ENCODE data around the gene ABCC5.

ABCC5 gene

DNA sequence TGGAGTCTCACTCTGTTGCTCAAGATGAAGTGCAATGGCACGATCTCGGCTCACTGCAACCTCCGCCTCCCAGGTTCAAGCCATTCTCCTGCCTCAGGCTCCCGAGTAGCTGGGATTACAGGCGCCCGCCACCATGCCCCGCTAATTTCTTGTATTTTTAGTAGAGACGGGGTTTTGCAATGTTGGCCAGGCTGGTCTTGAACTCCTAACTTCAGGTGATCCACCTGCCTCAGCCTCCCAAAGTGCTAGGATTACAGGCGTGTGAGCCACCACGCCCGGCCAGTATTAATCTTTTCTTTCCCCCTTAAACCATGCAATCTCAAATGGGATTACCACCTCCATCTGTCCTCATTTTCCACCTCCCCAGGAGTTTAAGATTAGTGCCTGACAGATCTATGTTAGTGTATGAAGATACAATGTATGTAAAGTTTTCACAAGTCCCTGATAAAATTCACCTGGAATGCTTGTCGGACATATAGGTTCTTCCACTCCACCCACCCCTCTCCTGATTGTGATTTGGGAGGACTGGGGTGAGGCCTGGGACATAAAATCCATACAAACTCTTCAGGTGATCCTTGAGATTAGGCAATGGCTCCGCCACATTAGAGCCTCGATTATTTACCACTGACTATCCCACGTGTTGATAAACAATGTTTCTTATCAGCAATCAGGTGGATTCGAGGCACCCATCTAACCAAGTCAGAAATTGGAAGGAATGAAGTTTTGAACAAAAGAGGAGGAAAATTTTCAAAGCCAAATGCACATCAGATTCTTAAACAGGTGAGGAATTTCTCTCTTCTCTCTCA lies 134.2 kb downstream of the ABCC5 start:
- WGBS: 83% methylated on average over 14 of the region's 16 CpGs
- no peak overlapping the region for H2BK120ac ChIP-seq (ENCODE audit: low read depth, low read length)

GRCh38 chr3:183880121-183880520 lies 137.6 kb downstream of the ABCC5 start:
- H4K91ac ChIP-seq (ENCODE audit: low read length): no peak overlapping the region
- H3K14ac ChIP-seq (ENCODE audit: low read length in 2 of 2): no peak overlapping the region
- peaks cover 4% of the 10 kb centered on the region for H3K4me1 ChIP-seq (ENCODE audit: control insufficient read depth, insufficient read depth, low read depth, low read length)
- H3K18ac ChIP-seq (ENCODE audit: low read depth in 1 of 2, low read length in 2 of 2): no peak overlapping the region
- H3K27me3 ChIP-seq (ENCODE audit: control insufficient read depth in 1 of 2, insufficient read depth in 1 of 2, low read length in 2 of 2): no peaks in the 10 kb centered on the region
- no peak overlapping the region for H2BK12ac ChIP-seq (ENCODE audit: low read length in 2 of 2)
- H3K4me3 ChIP-seq (ENCODE audit: insufficient read depth in 1 of 2, low read depth in 1 of 2, low read length in 2 of 2): no peak overlapping the region
- H3K36me3 ChIP-seq (ENCODE audit: control insufficient read depth in 1 of 2, insufficient read depth in 2 of 2, low read depth in 1 of 2, low read length in 2 of 2): peaks cover 8 to 16% of the 10 kb centered on the region in 2 experiments
- no peak overlapping the region for H3K27ac ChIP-seq (ENCODE audit: low read length, poor library complexity, severe bottlenecking)
- H3K79me1 ChIP-seq (replicated peaks; ENCODE audit: low read length, poor library complexity, severe bottlenecking): peaks cover 12% of the 10 kb centered on the region
- no peak overlapping the region for H3K9ac ChIP-seq (ENCODE audit: low read length)
- no peak overlapping the region for H2BK15ac ChIP-seq (ENCODE audit: low read depth, poor library complexity, severe bottlenecking)
- no peak overlapping the region for H3K4me2 ChIP-seq (ENCODE audit: low read length, poor library complexity, severe bottlenecking)
- H4K8ac ChIP-seq (ENCODE audit: low read length): no peak overlapping the region
- no peak overlapping the region for H3K23ac ChIP-seq (ENCODE audit: low read length in 2 of 2)
- H2BK120ac ChIP-seq (ENCODE audit: low read depth, low read length): no peak overlapping the region
- H2AK5ac ChIP-seq (ENCODE audit: low read length, severe bottlenecking): no peak overlapping the region
- H2BK5ac ChIP-seq (ENCODE audit: low read depth, low read length, poor library complexity, severe bottlenecking): no peak overlapping the region
- H2AFZ ChIP-seq (ENCODE audit: low read depth, low read length): no peak overlapping the region
- no peaks in the 10 kb centered on the region for H3K9me3 ChIP-seq (ENCODE audit: control insufficient read depth, low read length)
- 98% methylated on average over 9 of the region's 9 CpGs for whole genome bisulfite sequencing
- H3K4ac ChIP-seq (ENCODE audit: low read depth in 1 of 2, low read length in 2 of 2): no peak overlapping the region
- no peak for DNase-seq

More for the DNA sequence above, 134.2 kb downstream of the ABCC5 start:
- H4K91ac ChIP-seq (ENCODE audit: low read length): no peak overlapping the region
- H3K27me3 ChIP-seq (ENCODE audit: control insufficient read depth in 1 of 2, insufficient read depth in 1 of 2, low read length in 2 of 2): peaks cover 5% of the 10 kb centered on the region in 2 experiments
- H3K36me3 ChIP-seq (ENCODE audit: control insufficient read depth in 1 of 2, insufficient read depth in 2 of 2, low read depth in 1 of 2, low read length in 2 of 2): peaks cover 0 to 7% of the 10 kb centered on the region in 2 experiments
- H2AK5ac ChIP-seq (ENCODE audit: low read length, severe bottlenecking): no peak overlapping the region
- H3K4ac ChIP-seq (ENCODE audit: low read depth in 1 of 2, low read length in 2 of 2): no peak overlapping the region
- H2AFZ ChIP-seq (ENCODE audit: low read depth, low read length): no peak overlapping the region
- H3K4me2 ChIP-seq (ENCODE audit: low read length, poor library complexity, severe bottlenecking): peak overlapping the region; percentile 77
- peaks cover 8% of the 10 kb centered on the region for H3K79me1 ChIP-seq (replicated peaks; ENCODE audit: low read length, poor library complexity, severe bottlenecking)
- H3K14ac ChIP-seq (ENCODE audit: low read length in 2 of 2): no peak overlapping the region
- H3K9ac ChIP-seq (ENCODE audit: low read length): peak overlapping the region; percentile 91
- no peak overlapping the region for H2BK5ac ChIP-seq (ENCODE audit: low read depth, low read length, poor library complexity, severe bottlenecking)
- no peak overlapping the region for H3K23ac ChIP-seq (ENCODE audit: low read length in 2 of 2)
- DNase-seq: no peak
- H3K4me3 ChIP-seq (ENCODE audit: insufficient read depth in 1 of 2, low read depth in 1 of 2, low read length in 2 of 2): peak overlapping the region in 1 of 2 experiments; percentile 97
- no peak overlapping the region for H2BK15ac ChIP-seq (ENCODE audit: low read depth, poor library complexity, severe bottlenecking)
- no peak overlapping the region for H3K18ac ChIP-seq (ENCODE audit: low read depth in 1 of 2, low read length in 2 of 2)
- H4K8ac ChIP-seq (ENCODE audit: low read length): no peak overlapping the region
- peaks cover 5% of the 10 kb centered on the region for H3K4me1 ChIP-seq (ENCODE audit: control insufficient read depth, insufficient read depth, low read depth, low read length)
- no peak overlapping the region for H2BK12ac ChIP-seq (ENCODE audit: low read length in 2 of 2)
- no peaks in the 10 kb centered on the region for H3K9me3 ChIP-seq (ENCODE audit: control insufficient read depth, low read length)
- H3K27ac ChIP-seq (ENCODE audit: low read length, poor library complexity, severe bottlenecking): no peak overlapping the region

DNA sequence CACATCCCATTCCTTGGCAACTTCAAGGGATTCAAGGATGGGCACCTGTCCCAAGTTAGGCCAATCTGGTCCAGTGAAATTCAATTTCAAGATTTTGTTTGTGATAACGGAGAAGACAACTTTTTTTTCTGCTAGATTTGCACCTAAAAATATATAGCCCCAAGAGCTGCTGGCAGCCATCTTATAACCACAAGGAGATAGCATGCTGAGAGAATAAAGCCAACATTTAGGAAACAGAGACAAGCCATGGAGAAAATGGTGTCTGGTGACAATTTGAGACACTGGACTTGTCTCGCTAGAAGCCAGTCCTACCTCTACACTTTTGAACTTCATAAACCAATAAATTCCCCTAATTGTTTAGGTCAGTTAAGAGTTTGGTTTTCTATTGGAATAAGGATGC lies 138.4 kb downstream of the ABCC5 start:
- Histone ChIP-seq H3K9me3 (ENCODE audit: control insufficient read depth, low read length) (no peaks in the 10 kb centered on the region), H2BK120ac (ENCODE audit: low read depth, low read length) (no peak overlapping the region), H3K14ac (ENCODE audit: low read length in 2 of 2) (no peak overlapping the region), H3K4ac (ENCODE audit: low read depth in 1 of 2, low read length in 2 of 2) (no peak overlapping the region), H4K8ac (ENCODE audit: low read length) (no peak overlapping the region), H4K91ac (ENCODE audit: low read length) (no peak overlapping the region), H3K4me2 (ENCODE audit: low read length, poor library complexity, severe bottlenecking) (no peak overlapping the region), H3K27ac (ENCODE audit: low read length, poor library complexity, severe bottlenecking) (no peak overlapping the region), H2AFZ (ENCODE audit: low read depth, low read length) (no peak overlapping the region), H3K9ac (ENCODE audit: low read length) (no peak overlapping the region), H3K4me3 (ENCODE audit: insufficient read depth in 1 of 2, low read depth in 1 of 2, low read length in 2 of 2) (no peak overlapping the region), H3K18ac (ENCODE audit: low read depth in 1 of 2, low read length in 2 of 2) (no peak overlapping the region), H2BK15ac (ENCODE audit: low read depth, poor library complexity, severe bottlenecking) (no peak overlapping the region), H3K4me1 (ENCODE audit: control insufficient read depth, insufficient read depth, low read depth, low read length) (peaks cover 3% of the 10 kb centered on the region), H2BK12ac (ENCODE audit: low read length in 2 of 2) (no peak overlapping the region), H3K79me1 (replicated peaks; ENCODE audit: low read length, poor library complexity, severe bottlenecking) (peaks cover 14% of the 10 kb centered on the region), H2AK5ac (ENCODE audit: low read length, severe bottlenecking) (no peak overlapping the region), H3K36me3 (ENCODE audit: control insufficient read depth in 1 of 2, insufficient read depth in 2 of 2, low read depth in 1 of 2, low read length in 2 of 2) (peaks cover 8 to 16% of the 10 kb centered on the region in 2 experiments), H2BK5ac (ENCODE audit: low read depth, low read length, poor library complexity, severe bottlenecking) (no peak overlapping the region), H3K27me3 (ENCODE audit: control insufficient read depth in 1 of 2, insufficient read depth in 1 of 2, low read length in 2 of 2) (no peaks in the 10 kb centered on the region), H3K23ac (ENCODE audit: low read length in 2 of 2) (no peak overlapping the region)
- no peak for DNase-seq
- WGBS: 100% methylated on average over 1 of the region's 2 CpGs

- Histone ChIP-seq H3K18ac (ENCODE audit: low read depth in 1 of 2, low read length in 2 of 2) (no peak overlapping the region), H3K14ac (ENCODE audit: low read length in 2 of 2) (no peak overlapping the region), H3K4me2 (ENCODE audit: low read length, poor library complexity, severe bottlenecking) (no peak overlapping the region), H4K91ac (ENCODE audit: low read length) (no peak overlapping the region), H2BK120ac (ENCODE audit: low read depth, low read length) (no peak overlapping the region), H3K4ac (ENCODE audit: low read depth in 1 of 2, low read length in 2 of 2) (no peak overlapping the region), H3K27ac (ENCODE audit: low read length, poor library complexity, severe bottlenecking) (no peak overlapping the region), H4K8ac (ENCODE audit: low read length) (no peak overlapping the region), H3K4me3 (ENCODE audit: insufficient read depth in 1 of 2, low read depth in 1 of 2, low read length in 2 of 2) (no peak overlapping the region), H3K23ac (ENCODE audit: low read length in 2 of 2) (no peak overlapping the region), H2AFZ (ENCODE audit: low read depth, low read length) (no peak overlapping the region), H3K27me3 (ENCODE audit: control insufficient read depth in 1 of 2, insufficient read depth in 1 of 2, low read length in 2 of 2) (no peaks in the 10 kb centered on the region), H3K4me1 (ENCODE audit: control insufficient read depth, insufficient read depth, low read depth, low read length) (peaks cover 1% of the 10 kb centered on the region), H2BK5ac (ENCODE audit: low read depth, low read length, poor library complexity, severe bottlenecking) (no peak overlapping the region), H3K9me3 (ENCODE audit: control insufficient read depth, low read length) (no peaks in the 10 kb centered on the region), H2AK5ac (ENCODE audit: low read length, severe bottlenecking) (no peak overlapping the region), H3K36me3 (ENCODE audit: control insufficient read depth in 1 of 2, insufficient read depth in 2 of 2, low read depth in 1 of 2, low read length in 2 of 2) (peaks cover 8 to 16% of the 10 kb centered on the region in 2 experiments), H3K79me1 (replicated peaks; ENCODE audit: low read length, poor library complexity, severe bottlenecking) (peaks cover 16% of the 10 kb centered on the region), H2BK12ac (ENCODE audit: low read length in 2 of 2) (no peak overlapping the region), H3K9ac (ENCODE audit: low read length) (no peak overlapping the region), H2BK15ac (ENCODE audit: low read depth, poor library complexity, severe bottlenecking) (no peak overlapping the region)
- WGBS: 100% methylated on average over 8 of the region's 8 CpGs
- DNase-seq: no peak
These were observed 139.6 kb downstream of the ABCC5 start for GRCh38 chr3:183878071-183878470.
